ENCODE results near the gene CFAP65.

The CFAP65 gene

DNA sequence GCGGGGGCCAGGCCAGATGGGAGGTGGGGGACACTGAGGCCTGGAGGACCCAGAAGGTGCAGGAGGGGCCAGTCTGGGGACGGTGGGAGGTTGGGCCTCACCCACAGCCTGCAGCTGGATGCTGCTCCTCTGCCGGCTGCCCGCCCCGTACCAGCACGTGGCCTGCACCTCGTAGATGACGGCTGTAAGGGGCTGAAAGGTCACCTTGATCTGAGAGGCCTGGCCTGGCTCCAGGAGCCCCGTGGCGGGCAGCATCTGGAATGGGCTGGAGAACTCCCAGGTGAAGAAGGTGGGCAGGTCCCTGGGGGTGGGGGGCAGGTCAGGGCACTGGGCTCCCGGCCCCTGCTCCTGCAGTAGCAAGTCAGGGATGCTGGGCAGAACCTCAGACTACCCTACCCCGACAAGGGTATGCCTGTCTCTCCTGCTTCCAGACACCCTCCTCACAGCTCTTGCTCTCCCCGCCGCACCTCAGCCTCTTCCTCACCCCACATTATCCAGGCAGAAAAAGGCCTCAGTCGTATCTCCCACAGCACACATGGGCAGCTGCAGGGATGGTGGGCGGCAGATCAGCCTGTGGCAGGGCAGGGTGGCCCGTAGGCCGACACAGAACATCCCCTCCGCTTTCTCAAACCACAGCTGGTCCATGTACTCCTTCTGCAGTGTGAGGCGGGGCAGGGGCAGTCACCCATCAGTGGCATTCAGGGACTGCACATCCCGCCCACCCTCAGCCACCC, 10.1 kb downstream of the CFAP65 start:
- DNase-seq: no peak

GRCh38 chr2:219030177-219030940, 11.0 kb downstream of the CFAP65 start:
- DNase-seq: no peak

- DNase-seq: peak; percentile 62
Measured at GRCh38 chr2:219029829-219030165, 11.5 kb downstream of the CFAP65 start.

DNA sequence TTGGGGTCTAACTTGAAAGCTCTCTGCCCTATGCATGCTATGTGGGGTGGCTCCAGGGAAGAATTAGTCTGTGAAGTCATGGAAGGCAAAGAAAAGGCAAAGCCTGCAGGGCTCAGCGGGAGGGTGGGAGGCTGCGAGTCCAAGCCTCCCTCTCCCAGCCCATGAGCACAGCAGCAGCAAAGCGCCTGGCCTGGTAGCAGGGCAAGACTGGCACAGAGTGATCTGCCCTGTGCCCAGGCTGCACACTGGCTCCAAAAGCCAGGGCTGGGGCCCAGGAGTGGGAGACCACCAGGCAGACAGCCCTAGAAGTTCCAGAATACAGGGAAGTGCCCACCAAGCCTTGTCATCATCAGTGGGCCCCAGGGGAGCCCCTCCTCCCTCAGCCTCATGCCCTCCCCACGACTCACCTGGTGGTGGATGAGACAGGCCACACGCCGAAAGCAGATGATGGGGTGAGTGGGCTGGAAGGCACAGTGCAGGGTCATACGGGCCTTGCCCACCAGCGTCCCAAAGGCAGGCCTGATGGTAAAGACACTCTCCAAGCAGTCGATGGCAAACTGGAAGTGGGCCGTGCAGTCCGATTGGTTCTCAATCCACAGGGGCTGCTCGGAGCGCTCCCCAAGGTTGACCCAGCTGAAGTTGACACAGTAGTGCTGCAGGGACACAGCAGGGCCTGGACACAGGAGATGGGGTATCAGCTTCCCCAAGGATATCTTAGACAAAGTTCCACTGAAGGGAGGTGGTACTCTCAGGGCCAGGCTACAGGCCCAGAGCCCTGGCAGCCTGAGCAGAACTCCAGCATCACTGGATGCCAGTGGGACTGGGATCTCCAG, 12.1 kb downstream of the CFAP65 start:
- no peak for DNase-seq

DNA sequence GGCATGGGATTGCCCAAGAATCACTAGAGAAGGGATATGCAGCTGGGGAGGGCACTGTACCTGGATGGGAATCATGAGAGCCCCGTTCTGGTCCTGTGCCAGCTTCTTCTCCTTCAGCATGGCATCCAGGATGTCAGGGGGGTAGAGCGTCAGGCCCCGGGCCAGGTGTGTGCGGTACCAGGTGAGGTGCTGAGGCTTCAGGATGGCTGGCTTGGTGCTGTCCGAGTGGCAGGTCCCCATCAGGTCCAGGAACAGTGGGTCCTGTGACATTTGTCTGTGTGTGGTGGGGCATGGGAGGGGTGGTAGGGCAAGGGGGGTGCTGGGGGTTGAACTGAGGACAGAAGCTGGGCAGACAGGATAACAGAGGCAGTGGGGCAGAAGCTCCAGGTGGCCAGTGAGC, 13.2 kb downstream of the CFAP65 start:
- DNase-seq: no peak

- no peak for DNase-seq
Measured at GRCh38 chr2:219027511-219028055, 13.7 kb downstream of the CFAP65 start.

DNA sequence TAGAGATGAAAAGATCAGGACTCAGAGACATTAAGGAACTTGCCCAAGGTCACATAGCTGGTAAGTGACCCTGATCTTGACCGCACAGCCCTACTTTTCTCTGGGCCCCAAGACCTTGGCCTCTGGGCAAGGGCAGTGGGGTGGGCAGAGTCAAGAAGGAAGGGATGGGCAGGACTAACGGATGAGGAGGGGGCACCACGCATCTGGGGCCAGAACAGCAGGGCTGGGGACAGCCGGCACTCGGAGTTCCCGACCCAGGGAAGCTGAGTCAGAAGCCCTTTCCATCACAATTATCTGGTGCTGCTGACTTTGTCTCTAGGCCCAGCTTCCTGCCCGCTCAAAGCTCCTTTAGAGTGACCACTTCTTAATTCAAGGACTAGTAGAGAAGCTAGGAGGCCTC, 14.4 kb downstream of the CFAP65 start:
- DNase-seq: no peak

- DNase-seq: no peak
Measured at GRCh38 chr2:219025637-219026585, 15.4 kb downstream of the CFAP65 start.

- no peak for DNase-seq
Measured at GRCh38 chr2:219024059-219024458, 17.3 kb downstream of the CFAP65 start.

DNA sequence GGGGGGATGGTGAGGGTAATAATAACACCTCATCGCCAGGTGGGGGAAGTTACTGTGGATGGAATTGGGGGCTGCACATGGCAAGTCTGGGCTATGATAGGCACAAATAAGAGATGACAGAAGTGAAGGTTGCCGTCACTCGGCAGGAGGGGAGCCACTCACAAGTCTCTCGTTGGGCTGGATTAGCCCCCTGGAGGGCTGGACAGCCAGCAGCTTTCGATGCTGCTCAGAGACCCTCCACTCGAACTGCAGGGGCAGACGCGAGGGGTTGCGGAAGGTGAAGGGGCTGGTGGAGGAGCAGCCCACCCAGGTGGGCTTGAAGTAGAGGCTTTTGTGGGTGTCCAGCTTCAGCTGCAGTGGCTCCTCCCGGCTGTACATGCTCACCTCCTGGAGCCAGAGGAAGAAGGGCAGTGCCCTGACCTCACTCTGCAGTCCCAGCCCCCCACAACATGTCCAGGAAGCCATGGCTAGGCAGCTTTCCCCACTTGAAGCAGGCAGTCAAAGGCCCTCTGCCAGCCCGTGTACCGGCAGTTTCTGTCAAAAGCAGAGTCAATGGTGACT, 18.2 kb downstream of the CFAP65 start:
- DNase-seq: no peak

DNA sequence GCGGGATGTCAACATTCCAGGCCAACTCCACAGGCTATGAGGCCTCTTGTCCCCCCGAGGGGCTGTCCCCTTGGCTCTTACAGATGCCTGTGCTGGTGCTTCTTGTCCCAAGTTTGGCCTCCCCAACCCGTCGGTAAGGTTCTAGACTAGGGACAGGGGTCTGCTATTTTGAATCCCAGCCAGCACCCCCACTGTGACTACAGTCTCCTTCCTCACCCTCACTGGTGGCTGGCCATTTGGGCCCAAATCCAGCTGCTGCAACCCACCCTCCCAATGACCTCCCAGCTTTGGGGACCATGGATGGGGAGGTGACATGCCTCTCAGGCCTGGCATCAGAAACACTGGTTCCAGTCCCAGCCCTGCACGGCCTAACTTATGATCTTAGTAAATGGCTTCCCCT, 18.7 kb downstream of the CFAP65 start:
- DNase-seq: no peak

GRCh38 chr2:219022041-219022440, 19.3 kb downstream of the CFAP65 start:
- no peak for DNase-seq

DNA sequence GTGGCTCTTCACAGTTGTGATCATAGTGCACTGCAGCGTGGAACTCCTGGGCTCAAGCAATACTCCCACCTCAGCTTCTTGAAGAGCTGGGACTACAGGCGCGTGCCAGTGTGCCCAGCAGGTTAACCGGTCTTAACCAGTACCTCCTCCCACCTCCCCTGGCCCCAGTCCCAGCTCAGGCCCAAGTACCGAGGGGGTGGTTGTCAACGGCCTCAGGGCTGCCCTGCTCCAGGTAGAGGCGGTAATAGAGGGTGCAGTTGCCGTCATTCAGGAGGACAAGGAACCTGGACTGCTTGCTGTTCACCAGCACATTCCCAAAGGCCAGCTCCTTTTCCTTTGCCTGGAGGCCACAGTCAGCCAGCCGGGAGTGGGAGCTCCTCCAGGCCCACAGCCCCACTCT, 19.7 kb downstream of the CFAP65 start:
- DNase-seq: no peak

- no peak for DNase-seq
Measured at GRCh38 chr2:219020604-219021365, 20.5 kb downstream of the CFAP65 start.

DNA sequence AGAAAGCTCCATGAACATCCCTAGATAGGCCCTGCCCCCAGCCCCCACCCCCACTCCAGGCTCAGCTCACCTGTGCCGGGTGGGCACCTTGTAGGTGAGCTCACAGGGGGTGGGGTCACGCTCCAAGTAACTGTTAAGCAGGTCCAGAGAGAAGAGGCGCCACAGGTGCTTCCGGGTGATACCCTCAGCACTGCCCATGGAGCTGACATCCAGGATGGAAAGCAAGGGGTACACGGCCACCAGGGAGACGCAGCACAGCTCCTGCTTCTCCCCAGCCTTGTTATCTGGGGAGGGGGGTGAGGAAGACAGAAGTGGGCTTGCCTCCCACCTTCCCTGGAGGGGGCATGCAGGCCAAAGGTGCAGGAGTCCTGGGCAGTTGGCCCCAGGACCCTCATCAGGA, 21.9 kb downstream of the CFAP65 start:
- no peak for DNase-seq

- DNase-seq: no peak
Measured at GRCh38 chr2:219018726-219019125, 22.6 kb downstream of the CFAP65 start.

DNA sequence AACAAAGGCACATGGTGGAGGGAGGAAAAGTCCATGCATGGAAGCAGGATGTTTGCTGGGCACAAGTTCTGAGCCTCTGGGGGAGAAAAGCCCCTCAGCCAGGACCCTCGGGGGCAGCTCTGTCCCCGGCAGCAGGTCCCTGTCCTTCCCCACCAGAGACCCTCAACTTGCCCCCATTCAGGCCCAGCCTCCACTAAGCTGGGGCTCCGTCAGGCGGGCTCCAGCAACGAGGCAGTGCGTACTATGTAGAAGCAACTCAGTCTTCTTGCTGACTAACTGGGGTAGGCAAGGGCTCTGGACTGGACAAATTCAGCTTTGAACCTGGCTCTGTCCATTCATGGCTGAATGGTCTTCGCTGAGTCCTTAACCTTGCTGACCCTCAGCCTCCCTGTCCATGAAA, 23.0 kb downstream of the CFAP65 start:
- no peak for DNase-seq

DNA sequence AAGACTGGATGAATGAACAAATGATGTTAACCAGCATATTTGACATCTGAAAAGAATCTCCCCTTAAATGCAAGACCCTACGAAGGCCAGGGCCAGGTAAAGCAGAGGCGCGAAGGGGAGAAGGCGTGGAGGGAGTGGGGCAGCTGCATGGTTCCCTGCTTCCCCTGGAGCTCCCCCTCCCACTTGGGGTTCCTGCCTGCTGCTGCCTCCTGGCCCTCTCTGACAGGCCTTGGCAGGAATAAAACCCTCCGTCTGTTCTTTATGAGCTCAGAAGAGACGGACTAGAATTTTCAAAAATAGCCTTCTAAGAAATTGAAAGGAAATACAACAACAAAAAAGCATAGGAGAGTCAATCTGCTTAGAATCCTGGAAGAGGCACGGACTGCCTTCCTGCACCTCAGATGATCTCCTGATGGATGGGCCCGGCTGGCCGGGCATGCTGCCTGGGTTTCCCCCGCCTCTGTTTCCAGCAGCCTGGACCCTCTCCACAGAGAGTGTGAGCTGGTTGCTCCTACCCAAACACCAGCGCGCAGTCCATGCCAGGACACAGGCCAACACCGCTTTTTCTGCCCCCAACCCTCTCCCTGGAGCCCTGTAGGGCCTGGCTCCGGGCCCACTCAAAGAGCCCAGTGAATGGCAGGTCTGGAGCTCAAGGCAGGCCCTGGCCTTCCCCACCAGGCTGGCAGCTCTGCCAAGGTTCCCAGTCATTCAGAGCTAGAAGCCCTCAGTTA, 23.9 kb downstream of the CFAP65 start:
- DNase-seq: no peak

GRCh38 chr2:219016721-219017120, 24.6 kb downstream of the CFAP65 start:
- no peak for DNase-seq

DNA sequence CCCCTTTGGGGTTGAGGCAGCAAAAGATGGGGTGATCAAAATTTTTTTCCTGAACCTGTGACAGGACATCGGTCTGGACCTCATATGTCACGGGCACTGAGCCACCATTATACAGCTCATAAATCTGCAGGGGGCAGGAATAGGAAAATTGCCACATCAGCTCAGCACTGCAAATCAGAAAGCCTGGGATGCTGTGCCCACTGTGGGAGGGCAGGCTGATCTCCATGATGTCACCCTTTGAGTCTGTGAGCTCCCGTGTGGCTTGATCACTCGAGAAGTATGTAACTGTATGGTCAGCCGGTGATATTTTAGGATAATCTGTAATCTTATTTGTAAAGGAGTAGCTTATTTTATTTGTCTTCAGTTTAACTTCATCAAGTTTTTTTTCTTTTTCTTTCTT, 30.4 kb downstream of the CFAP65 start:
- no peak for DNase-seq

Measured in fibroblast of skin of right biceps (primary cell).